Measurements from ENCODE around the gene RAB40B.

DNA sequence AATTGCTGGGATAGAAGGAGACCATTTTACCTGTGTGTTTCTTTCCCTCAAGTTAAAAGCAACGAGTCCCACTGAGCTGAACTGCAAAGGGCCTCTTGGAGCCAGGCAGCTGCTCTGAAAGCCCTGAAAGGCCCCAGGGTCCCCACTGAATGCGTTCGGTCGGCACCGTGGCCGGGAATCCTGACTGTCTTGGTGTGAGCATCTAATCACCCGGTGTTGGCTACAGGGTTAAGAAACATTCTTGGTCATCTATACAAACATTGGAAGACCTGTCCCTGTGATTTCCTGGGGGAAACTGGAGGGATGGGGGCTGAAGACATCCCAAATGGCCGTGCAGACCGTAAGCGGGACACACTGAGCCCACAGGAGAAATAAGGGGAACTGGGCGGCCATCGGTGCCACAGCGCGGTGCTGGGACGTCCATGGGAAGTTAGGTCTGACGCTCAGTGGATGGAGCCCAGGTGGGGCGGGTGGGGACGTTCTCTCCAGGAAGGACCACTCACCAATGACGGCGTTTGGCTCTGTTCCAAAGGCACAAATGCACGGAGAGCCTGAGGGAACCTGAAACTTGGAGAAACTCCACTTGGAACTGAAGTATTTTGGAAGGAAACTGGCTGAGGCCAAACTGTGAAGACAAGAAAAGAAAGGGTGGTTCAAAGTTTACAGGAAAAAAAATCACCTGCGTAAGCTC, 82.3 kb downstream of the RAB40B start:
- no peak for TF ChIP-seq POLR2A (IDR thresholded peaks at IDR 0.05)
- TF ChIP-seq, protein P1, sequence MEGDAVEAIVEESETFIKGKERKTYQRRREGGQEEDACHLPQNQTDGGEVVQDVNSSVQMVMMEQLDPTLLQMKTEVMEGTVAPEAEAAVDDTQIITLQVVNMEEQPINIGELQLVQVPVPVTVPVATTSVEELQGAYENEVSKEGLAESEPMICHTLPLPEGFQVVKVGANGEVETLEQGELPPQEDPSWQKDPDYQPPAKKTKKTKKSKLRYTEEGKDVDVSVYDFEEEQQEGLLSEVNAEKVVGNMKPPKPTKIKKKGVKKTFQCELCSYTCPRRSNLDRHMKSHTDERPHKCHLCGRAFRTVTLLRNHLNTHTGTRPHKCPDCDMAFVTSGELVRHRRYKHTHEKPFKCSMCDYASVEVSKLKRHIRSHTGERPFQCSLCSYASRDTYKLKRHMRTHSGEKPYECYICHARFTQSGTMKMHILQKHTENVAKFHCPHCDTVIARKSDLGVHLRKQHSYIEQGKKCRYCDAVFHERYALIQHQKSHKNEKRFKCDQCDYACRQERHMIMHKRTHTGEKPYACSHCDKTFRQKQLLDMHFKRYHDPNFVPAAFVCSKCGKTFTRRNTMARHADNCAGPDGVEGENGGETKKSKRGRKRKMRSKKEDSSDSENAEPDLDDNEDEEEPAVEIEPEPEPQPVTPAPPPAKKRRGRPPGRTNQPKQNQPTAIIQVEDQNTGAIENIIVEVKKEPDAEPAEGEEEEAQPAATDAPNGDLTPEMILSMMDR (IDR thresholded peaks at IDR 0.05), result no peak
